Gastroesophageal sphincter (tissue), 4 donors: ENCODE measurements around the gene LDLRAD4. TPM values are rescaled to one million over a fixed set of nuclear protein-coding genes. Genes with fewer than 3 reads are reported as not detected.

Source experiments
- ATAC-seq: fragments of 150-250 bp; one replicate; pipeline ENCODE4 v1.9.1; 2016; ENCODE audit warnings: mild to moderate bottlenecking, moderate library complexity
- H3K27ac ChIP-seq, 4 donors: fragments of 200-600 bp; sonication (generic) in 3 of 4; 1 replicate in 3 of 4; 2 replicates in 1 of 4; pipeline ENCODE4 v1.5.1; 2016 to 2019
- H3K27me3 ChIP-seq: fragments of 200-600 bp; sonication (generic); one replicate; pipeline ENCODE4 v1.5.1; 2019
- H3K36me3 ChIP-seq, 2 donors: fragments of 200-600 bp; sonication (generic); one replicate each; pipeline ENCODE4 v1.5.1; 2019; ENCODE audit warnings: control low read depth in 1 of 2
- H3K4me1 ChIP-seq, 3 donors: fragments of 200-600 bp; sonication (generic); 1 replicate in 2 of 3; 2 replicates in 1 of 3; pipeline ENCODE4 v1.5.1; 2016 to 2019; ENCODE audit warnings: control low read depth in 2 of 3
- H3K4me3 ChIP-seq, 2 donors: fragments of 200-600 bp; sonication (generic); one replicate each; pipeline ENCODE4 v1.5.1; 2019; ENCODE audit warnings: mild to moderate bottlenecking in 1 of 2, moderate library complexity in 1 of 2
- H3K9me3 ChIP-seq, 3 donors: fragments of 200-600 bp; sonication (generic); one replicate each; pipeline ENCODE4 v1.5.1; 2017 to 2019; ENCODE audit warnings: control low read depth in 2 of 3
- CTCF ChIP-seq, 4 experiments: fragments of 200-600 bp in 2 of 4; fragments of 450-650 bp in 2 of 4; sonication (generic) in 1 of 4; IDR thresholded peaks; one replicate each; pipeline ENCODE4 v1.5.1; 2017 to 2019; ENCODE audit warnings: antibody characterized with exemption in 4 of 4, mild to moderate bottlenecking in 2 of 4, moderate library complexity in 2 of 4
- EP300 ChIP-seq: sonication (generic); formaldehyde crosslinking; IDR thresholded peaks from one replicate; pipeline ENCODE4 v1.6.1; 2017; ENCODE audit warnings: antibody characterized with exemption, mild to moderate bottlenecking
- POLR2A ChIP-seq, 2 donors: fragments of 450-650 bp; IDR thresholded peaks; one replicate each; pipeline ENCODE4 v1.6.1; 2017; ENCODE audit warnings: antibody characterized with exemption in 2 of 2, mild to moderate bottlenecking in 2 of 2, moderate library complexity in 1 of 2
- POLR2AphosphoS5 ChIP-seq: sonication (generic); formaldehyde crosslinking; IDR thresholded peaks from one replicate; pipeline ENCODE4 v1.6.1; 2017; ENCODE audit warnings: antibody characterized with exemption
- WGBS, 2 donors: methylation state at CpG; one replicate each; pipeline ENCODE4 v1.1.5; 2018; ENCODE audit warnings: low coverage in 1 of 2; 5-methylcytosine and 5-hydroxymethylcytosine counted together
- total RNA-seq, 4 donors: library from RNA; depleted of rRNA; stranded (reverse); fragments of >200 nt; gene quantifications; one replicate each; pipeline ENCODE4 v1.1.0, GENCODE V29; 2016

LDLRAD4 gene
- total RNA-seq, 4 donors from 2014 or later = 28.1 to 85.9 (median 55.2) TPM

GRCh38 chr18:13376298-13376840 lies 157.8 kb downstream of the LDLRAD4 start:
- Histone ChIP-seq H3K4me1 (peaks cover 0 to 84% (median 32%) of the 10 kb centered on the region in 3 donors), H3K9me3 (no peaks in the 10 kb centered on the region), H3K27ac (peak overlapping the region in 2 of 4 donors; percentile 62 to 72), H3K4me3 (no peak overlapping the region), H3K36me3 (no peaks in the 10 kb centered on the region), H3K27me3 (no peaks in the 10 kb centered on the region)
- TF ChIP-seq POLR2A (IDR thresholded peaks at IDR 0.05) (no peak), POLR2AphosphoS5 (no peak), EP300 (no peak), CTCF (IDR thresholded peaks at IDR 0.05) (no peak)
- no peak for ATAC-seq
- WGBS, 2 donors = 92 to 96% methylated on average over 2 to 10 of the region's 23 CpGs

- TF ChIP-seq EP300 = no peak
- TF ChIP-seq POLR2AphosphoS5 = no peak
- TF ChIP-seq CTCF (IDR thresholded peaks at IDR 0.05) = no peak
- no peak for TF ChIP-seq POLR2A (IDR thresholded peaks at IDR 0.05)
- WGBS, 2 donors = 93 to 100% methylated on average over 1 to 9 of the region's 14 CpGs
- ATAC-seq = no peak
Measured at GRCh38 chr18:13376841-13377351, 158.3 kb downstream of the LDLRAD4 start.

GRCh38 chr18:13377496-13377895 lies 158.9 kb downstream of the LDLRAD4 start:
- ATAC-seq = no peak
- TF ChIP-seq POLR2AphosphoS5 = no peak
- 69% methylated on average over 5 of the region's 8 CpGs; no CpG with 5 or more reads in 1 of the 2 donors for WGBS, 2 donors

More at GRCh38 chr18:13376841-13377351, 158.3 kb downstream of the LDLRAD4 start:
- no peaks in the 10 kb centered on the region for H3K36me3 ChIP-seq
- no peak overlapping the region for H3K4me3 ChIP-seq
- peaks cover 0 to 87% (median 36%) of the 10 kb centered on the region in 3 donors for H3K4me1 ChIP-seq
- no peaks in the 10 kb centered on the region for H3K27me3 ChIP-seq
- H3K9me3 ChIP-seq = no peaks in the 10 kb centered on the region
- H3K27ac ChIP-seq = no peak overlapping the region

GRCh38 chr18:13378150-13378549 lies 159.6 kb downstream of the LDLRAD4 start:
- H3K36me3 ChIP-seq = no peaks in the 10 kb centered on the region
- no peak for ATAC-seq
- no peaks in the 10 kb centered on the region for H3K27me3 ChIP-seq
- no peak overlapping the region for H3K4me3 ChIP-seq
- TF ChIP-seq EP300 (no peak), POLR2AphosphoS5 (no peak), POLR2A (IDR thresholded peaks at IDR 0.05) (no peak), CTCF (IDR thresholded peaks at IDR 0.05) (no peak)
- no peak overlapping the region for H3K27ac ChIP-seq
- WGBS, 2 donors = 77 to 83% methylated on average over 4 to 6 of the region's 9 CpGs
- H3K9me3 ChIP-seq = no peaks in the 10 kb centered on the region
- peaks cover 3 to 86% (median 37%) of the 10 kb centered on the region in 3 donors for H3K4me1 ChIP-seq

More at GRCh38 chr18:13377496-13377895, 158.9 kb downstream of the LDLRAD4 start:
- Histone ChIP-seq H3K4me1 (peaks cover 0 to 86% (median 32%) of the 10 kb centered on the region in 3 donors), H3K27ac (no peak overlapping the region), H3K36me3 (no peaks in the 10 kb centered on the region), H3K9me3 (no peaks in the 10 kb centered on the region), H3K27me3 (no peaks in the 10 kb centered on the region), H3K4me3 (no peak overlapping the region)

GRCh38 chr18:13379062-13379865 lies 160.7 kb downstream of the LDLRAD4 start:
- H3K4me3 ChIP-seq = no peak overlapping the region
- TF ChIP-seq POLR2A (IDR thresholded peaks at IDR 0.05) = no peak
- no peak for TF ChIP-seq POLR2AphosphoS5
- no peak for TF ChIP-seq EP300
- no peak for TF ChIP-seq CTCF (IDR thresholded peaks at IDR 0.05)
- no peak for ATAC-seq
- peaks cover 3 to 93% (median 42%) of the 10 kb centered on the region in 3 donors for H3K4me1 ChIP-seq
- no peaks in the 10 kb centered on the region for H3K36me3 ChIP-seq
- peak overlapping the region in 3 of 4 donors; percentile 75 to 83 (median 82) for H3K27ac ChIP-seq
- H3K27me3 ChIP-seq = no peaks in the 10 kb centered on the region
- 28 to 55% methylated on average over 2 to 6 of the region's 7 CpGs for WGBS, 2 donors
- no peaks in the 10 kb centered on the region for H3K9me3 ChIP-seq
